ENCODE measurements around the gene ZNF385D. TPM values are rescaled to one million over a fixed set of nuclear protein-coding genes. Genes with fewer than 3 reads are reported as not detected.

ZNF385D gene
- polyA plus RNA-seq, 1 donor (not counting 4 experiments of a cell fraction or from before 2014, with no cell fraction given) = 0.46 TPM

DNA sequence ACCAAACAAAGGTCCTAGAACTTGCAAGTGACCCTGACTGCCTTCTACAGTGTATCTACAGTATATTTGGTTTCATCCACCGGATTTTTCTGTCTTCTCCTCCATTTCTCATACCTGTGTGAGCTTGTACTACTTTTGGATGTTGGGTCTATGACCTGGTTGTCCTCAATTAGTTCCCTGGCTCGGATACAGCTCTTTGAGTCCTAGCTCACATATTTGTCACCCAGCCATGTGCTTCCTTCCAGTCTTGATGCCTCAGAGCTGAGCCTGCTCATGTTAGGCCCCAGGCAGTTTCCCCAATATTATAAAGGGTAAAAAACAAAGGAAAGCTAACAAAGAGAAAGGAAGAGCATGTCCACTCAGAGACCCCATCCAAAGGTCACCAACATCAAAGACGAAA is 28.2 kb downstream of the ZNF385D start:
- H4K20me1 ChIP-seq (ENCODE audit: control insufficient read depth, extremely low read depth, insufficient read depth, low read length) = no peaks in the 10 kb centered on the region
- H3K9me3 ChIP-seq (ENCODE audit: control insufficient read depth, low read depth, low read length) = no peaks in the 10 kb centered on the region
- H3K36me3 ChIP-seq (ENCODE audit: control insufficient read depth in 2 of 2, extremely low read depth in 1 of 2, insufficient read depth in 2 of 2, low read length in 2 of 2) = no peaks in the 10 kb centered on the region
- no peak overlapping the region for H3K4me3 ChIP-seq (ENCODE audit: control insufficient read depth in 2 of 3, extremely low read depth in 1 of 3, insufficient read depth in 2 of 3, low read depth in 1 of 3, low read length in 3 of 3)
- no peaks in the 10 kb centered on the region for H3K79me2 ChIP-seq (ENCODE audit: control insufficient read depth, insufficient read depth, low read length)
- no peak for TF ChIP-seq EZH2 (IDR thresholded peaks at IDR 0.05; ENCODE audit: low read length)
- TF ChIP-seq, protein P1, sequence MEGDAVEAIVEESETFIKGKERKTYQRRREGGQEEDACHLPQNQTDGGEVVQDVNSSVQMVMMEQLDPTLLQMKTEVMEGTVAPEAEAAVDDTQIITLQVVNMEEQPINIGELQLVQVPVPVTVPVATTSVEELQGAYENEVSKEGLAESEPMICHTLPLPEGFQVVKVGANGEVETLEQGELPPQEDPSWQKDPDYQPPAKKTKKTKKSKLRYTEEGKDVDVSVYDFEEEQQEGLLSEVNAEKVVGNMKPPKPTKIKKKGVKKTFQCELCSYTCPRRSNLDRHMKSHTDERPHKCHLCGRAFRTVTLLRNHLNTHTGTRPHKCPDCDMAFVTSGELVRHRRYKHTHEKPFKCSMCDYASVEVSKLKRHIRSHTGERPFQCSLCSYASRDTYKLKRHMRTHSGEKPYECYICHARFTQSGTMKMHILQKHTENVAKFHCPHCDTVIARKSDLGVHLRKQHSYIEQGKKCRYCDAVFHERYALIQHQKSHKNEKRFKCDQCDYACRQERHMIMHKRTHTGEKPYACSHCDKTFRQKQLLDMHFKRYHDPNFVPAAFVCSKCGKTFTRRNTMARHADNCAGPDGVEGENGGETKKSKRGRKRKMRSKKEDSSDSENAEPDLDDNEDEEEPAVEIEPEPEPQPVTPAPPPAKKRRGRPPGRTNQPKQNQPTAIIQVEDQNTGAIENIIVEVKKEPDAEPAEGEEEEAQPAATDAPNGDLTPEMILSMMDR (optimal IDR thresholded peaks at IDR 0.05 in 1 of 3, IDR thresholded peaks at IDR 0.05 in 1 of 3, conservative IDR thresholded peaks at IDR 0.05 in 1 of 3; ENCODE audit: extremely low read depth in 1 of 3, insufficient read depth in 2 of 3, low read length in 3 of 3) = no peak
- no peak overlapping the region for H3K9ac ChIP-seq (ENCODE audit: control insufficient read depth, extremely low read depth, insufficient read depth, low read length)
- H2AFZ ChIP-seq (ENCODE audit: control insufficient read depth, low read length) = no peak overlapping the region
- H3K27ac ChIP-seq (ENCODE audit: control insufficient read depth, insufficient read depth, low read length) = no peak overlapping the region
- no peak for DNase-seq (ENCODE audit: low read depth, low spot score)
- FAIRE-seq = no peak
- no peaks in the 10 kb centered on the region for H3K9me1 ChIP-seq (ENCODE audit: control insufficient read depth, extremely low read depth, insufficient read depth, low read length)
- H3K27me3 ChIP-seq (ENCODE audit: control insufficient read depth, extremely low read depth, insufficient read depth, low read length) = no peaks in the 10 kb centered on the region
- no peaks in the 10 kb centered on the region for H3K4me1 ChIP-seq (ENCODE audit: control insufficient read depth, extremely low read depth, insufficient read depth, low read length)
- dilution Hi-C loops (cut with MboI; ENCODE audit: extremely low pct_ligation_motif_present, low sequenced_read_pairs) = no loop called here
- H3K4me2 ChIP-seq (ENCODE audit: control insufficient read depth, extremely low read depth, insufficient read depth, low read depth, low read length) = no peak overlapping the region

DNA sequence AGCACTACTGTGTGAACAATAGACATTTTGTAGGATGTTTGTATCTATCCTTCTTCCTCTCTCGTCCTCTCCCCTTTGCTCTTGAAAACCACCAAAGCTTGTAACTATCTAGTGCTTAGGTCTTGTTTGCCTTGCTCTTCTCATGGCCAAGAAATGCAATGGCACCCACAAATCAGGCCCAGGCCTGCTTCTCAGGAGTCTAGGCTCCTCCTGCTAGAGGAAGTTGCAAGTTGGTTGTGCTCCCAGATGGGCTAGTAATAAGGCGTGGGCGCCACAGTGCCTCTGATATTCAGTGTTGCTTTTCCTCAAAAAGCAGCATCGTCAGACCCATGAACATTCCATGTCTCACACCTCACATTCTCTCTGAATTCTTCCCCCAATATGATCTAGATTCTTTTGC is 28.7 kb downstream of the ZNF385D start:
- no peaks in the 10 kb centered on the region for H3K9me1 ChIP-seq (ENCODE audit: control insufficient read depth, extremely low read depth, insufficient read depth, low read length)
- H3K4me3 ChIP-seq (ENCODE audit: control insufficient read depth in 2 of 3, extremely low read depth in 1 of 3, insufficient read depth in 2 of 3, low read depth in 1 of 3, low read length in 3 of 3) = no peak overlapping the region
- H3K79me2 ChIP-seq (ENCODE audit: control insufficient read depth, insufficient read depth, low read length) = no peaks in the 10 kb centered on the region
- no peaks in the 10 kb centered on the region for H3K27me3 ChIP-seq (ENCODE audit: control insufficient read depth, extremely low read depth, insufficient read depth, low read length)
- H3K36me3 ChIP-seq (ENCODE audit: control insufficient read depth in 2 of 2, extremely low read depth in 1 of 2, insufficient read depth in 2 of 2, low read length in 2 of 2) = no peaks in the 10 kb centered on the region
- no peak overlapping the region for H3K27ac ChIP-seq (ENCODE audit: control insufficient read depth, insufficient read depth, low read length)
- no peaks in the 10 kb centered on the region for H3K4me1 ChIP-seq (ENCODE audit: control insufficient read depth, extremely low read depth, insufficient read depth, low read length)
- H3K4me2 ChIP-seq (ENCODE audit: control insufficient read depth, extremely low read depth, insufficient read depth, low read depth, low read length) = no peak overlapping the region
- no peak overlapping the region for H2AFZ ChIP-seq (ENCODE audit: control insufficient read depth, low read length)
- dilution Hi-C loops (cut with MboI; ENCODE audit: extremely low pct_ligation_motif_present, low sequenced_read_pairs) = no loop called here
- TF ChIP-seq EZH2 (IDR thresholded peaks at IDR 0.05; ENCODE audit: low read length) = no peak
- TF ChIP-seq, protein P1 (optimal IDR thresholded peaks at IDR 0.05 in 1 of 3, IDR thresholded peaks at IDR 0.05 in 1 of 3, conservative IDR thresholded peaks at IDR 0.05 in 1 of 3; ENCODE audit: extremely low read depth in 1 of 3, insufficient read depth in 2 of 3, low read length in 3 of 3) = no peak
- H4K20me1 ChIP-seq (ENCODE audit: control insufficient read depth, extremely low read depth, insufficient read depth, low read length) = no peaks in the 10 kb centered on the region
- no peaks in the 10 kb centered on the region for H3K9me3 ChIP-seq (ENCODE audit: control insufficient read depth, low read depth, low read length)
- no peak overlapping the region for H3K9ac ChIP-seq (ENCODE audit: control insufficient read depth, extremely low read depth, insufficient read depth, low read length)
- DNase-seq (ENCODE audit: low read depth, low spot score) (no peak), FAIRE-seq (no peak)

Data from keratinocyte (primary cell).